Neuronal stem cell (in vitro differentiated cells): ENCODE measurements around the gene PDE11A.

ENCODE experiments used
- DNase-seq: peaks from one replicate; pipeline ENCODE4 v3.0.0-alpha.2; 2013; ENCODE audit warnings: low spot score
- H2AFZ ChIP-seq: one replicate; pipeline ENCODE4 v1.6.1; 2013; ENCODE audit warnings: mild to moderate bottlenecking, low read length, inconsistent platforms
- H2AK5ac ChIP-seq: 2 replicates; pipeline ENCODE4 v1.6.1; 2013; ENCODE audit warnings: low read depth, mild to moderate bottlenecking, inconsistent platforms, low read length, moderate library complexity, mixed read lengths
- H2BK120ac ChIP-seq: 2 replicates; pipeline ENCODE4 v1.6.1; 2013; ENCODE audit warnings: low read depth, mild to moderate bottlenecking, inconsistent platforms, low read length, moderate library complexity, mixed read lengths
- H2BK12ac ChIP-seq: one replicate; pipeline ENCODE4 v1.6.1; 2013; ENCODE audit warnings: low read length, inconsistent platforms
- H2BK15ac ChIP-seq: 2 replicates; pipeline ENCODE4 v1.6.1; 2013; ENCODE audit warnings: mild to moderate bottlenecking, low read length, inconsistent platforms, mixed read lengths
- H2BK5ac ChIP-seq: one replicate; pipeline ENCODE4 v1.6.1; 2013; ENCODE audit warnings: inconsistent platforms, mild to moderate bottlenecking, low read length, moderate library complexity
- H3K14ac ChIP-seq: one replicate; pipeline ENCODE4 v1.6.1; 2013; ENCODE audit warnings: low read length, inconsistent platforms
- H3K18ac ChIP-seq: 2 replicates; pipeline ENCODE4 v1.6.1; 2013; ENCODE audit warnings: low read length, inconsistent platforms
- H3K23ac ChIP-seq: 2 replicates; pipeline ENCODE4 v1.6.1; 2013; ENCODE audit warnings: low read depth, mild to moderate bottlenecking, mixed read lengths, low read length, inconsistent platforms; ENCODE audit not compliant: poor library complexity
- H3K27ac ChIP-seq: replicated peaks from 3 replicates; pipeline ENCODE4 v1.5.1; 2013; ENCODE audit warnings: low read length, inconsistent platforms
- H3K27me3 ChIP-seq, 3 experiments: 2 replicates each; pipeline ENCODE4 v1.6.1; 2013; ENCODE audit warnings: low read length in 3 of 3, mild to moderate bottlenecking in 2 of 3, inconsistent platforms in 1 of 3, low read depth in 1 of 3, mixed read lengths in 1 of 3, moderate library complexity in 1 of 3; ENCODE audit not compliant: control insufficient read depth in 3 of 3, insufficient read depth in 3 of 3
- H3K36me3 ChIP-seq, 2 donors: replicated peaks in 1 of 2; 2 replicates each; pipeline ENCODE4 v1.6.1; 2013; ENCODE audit warnings: low read length in 2 of 2; ENCODE audit not compliant: control insufficient read depth in 2 of 2, insufficient read depth in 2 of 2
- H3K4ac ChIP-seq: 2 replicates; pipeline ENCODE4 v1.6.1; 2013; ENCODE audit warnings: inconsistent platforms, mild to moderate bottlenecking, low read length, moderate library complexity
- H3K4me1 ChIP-seq, 2 donors: 1 replicate in 1 of 2; 2 replicates in 1 of 2; pipeline ENCODE4 v1.6.1; 2013; ENCODE audit warnings: low read length in 2 of 2, low read depth in 1 of 2; ENCODE audit not compliant: control insufficient read depth in 2 of 2, insufficient read depth in 1 of 2
- H3K4me2 ChIP-seq: one replicate; pipeline ENCODE4 v1.6.1; 2013; ENCODE audit warnings: mild to moderate bottlenecking, low read length, inconsistent platforms; ENCODE audit not compliant: insufficient read depth, poor library complexity, severe bottlenecking
- H3K4me3 ChIP-seq, 2 donors: 2 replicates each; pipeline ENCODE4 v1.5.1; 2013; ENCODE audit warnings: low read length in 2 of 2, mild to moderate bottlenecking in 2 of 2, inconsistent platforms in 1 of 2, moderate library complexity in 1 of 2
- H3K79me1 ChIP-seq: one replicate; pipeline ENCODE4 v1.6.1; 2013; ENCODE audit warnings: low read depth, mild to moderate bottlenecking, inconsistent platforms, low read length, moderate library complexity
- H3K9ac ChIP-seq: one replicate; pipeline ENCODE4 v1.6.1; 2013; ENCODE audit warnings: mild to moderate bottlenecking, low read depth, low read length, inconsistent platforms; ENCODE audit not compliant: poor library complexity
- H3K9me3 ChIP-seq, 2 donors: replicated peaks in 1 of 2; 2 replicates each; pipeline versions ENCODE3 to v1.6.1; 2013; ENCODE audit warnings: low read length in 2 of 2, mild to moderate bottlenecking in 2 of 2, inconsistent platforms in 1 of 2, low read depth in 1 of 2, mixed read lengths in 1 of 2, moderate library complexity in 1 of 2; ENCODE audit not compliant: control insufficient read depth in 2 of 2, insufficient read depth in 1 of 2
- H4K8ac ChIP-seq: one replicate; pipeline ENCODE4 v1.6.1; 2013; ENCODE audit warnings: low read depth, mild to moderate bottlenecking, inconsistent platforms, low read length, moderate library complexity
- H4K91ac ChIP-seq: one replicate; pipeline ENCODE4 v1.6.1; 2013; ENCODE audit warnings: low read length, low read depth, mild to moderate bottlenecking, inconsistent platforms; ENCODE audit not compliant: poor library complexity
- WGBS, 2 donors: extraction: QIAGEN DNeasy Blood & Tissue Kit; methylation state at CpG; one replicate each; pipeline ENCODE4 v1.1.7; 2013; ENCODE audit warnings: missing lambda C conversion rate in 2 of 2, mixed read lengths in 1 of 2; ENCODE audit not compliant: insufficient read length in 2 of 2, insufficient replicate concordance in 1 of 2; ENCODE audit errors: extremely low coverage in 2 of 2; 5-methylcytosine and 5-hydroxymethylcytosine counted together

The PDE11A gene

DNA sequence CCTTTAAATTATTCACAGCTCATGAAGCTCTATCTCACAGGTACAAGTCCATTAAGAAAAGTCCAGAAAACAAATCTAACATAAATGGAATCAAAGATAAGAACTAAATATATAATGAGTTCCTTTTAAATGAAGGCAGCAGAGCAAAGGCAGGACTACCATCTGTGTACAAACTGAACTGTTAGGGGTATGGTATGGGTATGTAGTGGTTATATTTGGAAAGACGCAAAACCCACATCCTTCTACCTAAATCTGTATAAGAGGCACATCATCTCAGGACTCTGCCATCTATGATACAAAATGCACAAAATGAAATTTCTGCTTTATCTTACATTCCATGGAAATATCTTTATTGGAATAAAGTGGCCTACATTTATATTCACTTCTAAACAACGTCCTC, 59.9 kb downstream of the PDE11A start:
- Histone ChIP-seq H3K4me2 (no peak overlapping the region), H3K27me3 (no peaks in the 10 kb centered on the region), H3K4me3 (no peak overlapping the region), H2AFZ (no peak overlapping the region), H3K27ac (no peak overlapping the region), H3K14ac (no peak overlapping the region), H3K18ac (no peak overlapping the region), H4K91ac (no peak overlapping the region), H3K79me1 (no peaks in the 10 kb centered on the region), H2BK15ac (no peak overlapping the region), H3K9me3 (peaks cover 0 to 2% of the 10 kb centered on the region in 2 donors), H3K9ac (no peak overlapping the region), H3K4ac (no peak overlapping the region), H2BK5ac (no peak overlapping the region), H2AK5ac (no peak overlapping the region), H2BK12ac (no peak overlapping the region), H3K23ac (no peak overlapping the region), H3K4me1 (no peaks in the 10 kb centered on the region), H3K36me3 (no peaks in the 10 kb centered on the region), H4K8ac (no peak overlapping the region), H2BK120ac (no peak overlapping the region)
- WGBS, 2 donors = no CpG with 5 or more reads among the region's 2 CpGs
- DNase-seq = no peak

DNA sequence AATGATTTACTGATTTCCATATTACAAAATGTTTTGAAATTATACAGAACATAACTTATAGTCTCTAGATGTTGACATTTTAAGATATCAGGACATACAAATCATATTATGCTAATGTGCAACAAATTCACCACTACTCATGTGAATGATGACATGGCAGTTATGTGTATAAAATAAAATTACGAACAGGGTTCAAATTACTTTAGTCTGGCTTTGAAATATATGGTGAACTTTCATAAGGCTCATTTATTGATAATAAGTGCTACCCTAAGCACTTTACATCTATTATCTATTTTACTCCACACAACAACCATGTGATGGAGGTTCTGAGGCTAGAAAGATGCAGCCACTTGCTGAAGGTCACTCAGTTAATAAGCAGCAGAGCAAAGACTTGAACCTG, 62.8 kb downstream of the PDE11A start:
- Histone ChIP-seq H3K9me3 (no peaks in the 10 kb centered on the region), H2BK12ac (no peak overlapping the region), H3K4me3 (no peak overlapping the region), H3K23ac (no peak overlapping the region), H3K18ac (no peak overlapping the region), H3K4me1 (no peaks in the 10 kb centered on the region), H3K4ac (no peak overlapping the region), H3K36me3 (no peaks in the 10 kb centered on the region), H3K27ac (no peak overlapping the region), H2AFZ (no peak overlapping the region), H3K4me2 (no peak overlapping the region), H2BK120ac (no peak overlapping the region), H3K79me1 (no peaks in the 10 kb centered on the region), H3K9ac (no peak overlapping the region), H2BK5ac (no peak overlapping the region), H2AK5ac (no peak overlapping the region), H3K27me3 (no peaks in the 10 kb centered on the region), H2BK15ac (no peak overlapping the region), H3K14ac (no peak overlapping the region), H4K91ac (no peak overlapping the region), H4K8ac (no peak overlapping the region)
- DNase-seq = no peak
- no CpG with 5 or more reads among the region's 1 CpG for WGBS, 2 donors

GRCh38 chr2:178008636-178009289, 63.8 kb downstream of the PDE11A start:
- Histone ChIP-seq H2BK12ac (no peak overlapping the region), H3K4me1 (no peaks in the 10 kb centered on the region), H3K18ac (no peak overlapping the region), H3K36me3 (no peaks in the 10 kb centered on the region), H3K27me3 (no peaks in the 10 kb centered on the region), H4K91ac (no peak overlapping the region), H3K23ac (no peak overlapping the region), H2BK120ac (no peak overlapping the region), H3K4me3 (no peak overlapping the region), H2AFZ (no peak overlapping the region), H3K4ac (no peak overlapping the region), H3K27ac (no peak overlapping the region), H3K14ac (no peak overlapping the region), H3K9me3 (no peaks in the 10 kb centered on the region), H3K9ac (no peak overlapping the region), H2BK5ac (no peak overlapping the region), H3K79me1 (no peaks in the 10 kb centered on the region), H3K4me2 (no peak overlapping the region), H2AK5ac (no peak overlapping the region), H4K8ac (no peak overlapping the region), H2BK15ac (no peak overlapping the region)
- WGBS, 2 donors = no CpG with 5 or more reads among the region's 5 CpGs
- no peak for DNase-seq

GRCh38 chr2:178006710-178007109, 65.9 kb downstream of the PDE11A start:
- no peak overlapping the region for H2BK120ac ChIP-seq
- no peaks in the 10 kb centered on the region for H3K36me3 ChIP-seq
- H3K4me2 ChIP-seq = no peak overlapping the region
- no CpG with 5 or more reads among the region's 1 CpG for WGBS, 2 donors
- H3K14ac ChIP-seq = no peak overlapping the region
- H2BK5ac ChIP-seq = no peak overlapping the region
- no peak for DNase-seq
- H3K4me1 ChIP-seq = no peaks in the 10 kb centered on the region
- no peak overlapping the region for H4K91ac ChIP-seq
- no peaks in the 10 kb centered on the region for H3K27me3 ChIP-seq
- H4K8ac ChIP-seq = no peak overlapping the region
- no peak overlapping the region for H2BK12ac ChIP-seq
- no peak overlapping the region for H3K27ac ChIP-seq
- H3K4ac ChIP-seq = no peak overlapping the region
- no peak overlapping the region for H2AK5ac ChIP-seq
- H2AFZ ChIP-seq = no peak overlapping the region
- H2BK15ac ChIP-seq = no peak overlapping the region
- no peak overlapping the region for H3K23ac ChIP-seq
- H3K4me3 ChIP-seq = no peak overlapping the region
- H3K18ac ChIP-seq = no peak overlapping the region
- no peaks in the 10 kb centered on the region for H3K9me3 ChIP-seq
- H3K9ac ChIP-seq = no peak overlapping the region
- no peaks in the 10 kb centered on the region for H3K79me1 ChIP-seq
